Heart left ventricle (tissue), 16 donors: ENCODE data around the gene CACTIN. TPM values are rescaled to one million over a fixed set of nuclear protein-coding genes. Genes with fewer than 3 reads are reported as not detected.
"Not testable (repeated sequence)": the region's sequence is repeated elsewhere in the genome, so short reads cannot be mapped to it uniquely, and the experiment has no call there.

Source experiments
- ATAC-seq, 4 donors: fragments of 200-7000 bp; cut with Tn5 transposase; one replicate each; pipeline ENCODE4 v1.9.1; 2020 to 2022; ENCODE audit warnings: moderate library complexity in 4 of 4, mild to moderate bottlenecking in 3 of 4, moderate number of reproducible peaks in 1 of 4
- DNase-seq, 5 donors: peaks; one replicate each; pipeline ENCODE4 v3.0.0-alpha.2; 2020
- H3K27ac ChIP-seq, 12 donors: fragments of 200-600 bp; sonication (generic) in 4 of 12; one replicate each; pipeline versions ENCODE4 v1.5.0 to v1.8.0; 2016 to 2022; ENCODE audit warnings: mild to moderate bottlenecking in 2 of 12
- H3K27me3 ChIP-seq, 9 donors: fragments of 200-600 bp; sonication (generic) in 2 of 9; one replicate each; pipeline versions ENCODE4 v1.5.1 to v1.8.0; 2016 to 2022; ENCODE audit warnings: mild to moderate bottlenecking in 3 of 9
- H3K36me3 ChIP-seq, 9 donors: fragments of 200-600 bp; sonication (generic) in 2 of 9; one replicate each; pipeline versions ENCODE4 v1.5.0 to v1.8.0; 2018 to 2022; ENCODE audit warnings: mild to moderate bottlenecking in 2 of 9
- H3K4me1 ChIP-seq, 12 donors: fragments of 200-600 bp; sonication (generic) in 4 of 12; one replicate each; pipeline versions ENCODE4 v1.5.0 to v1.8.0; 2016 to 2022; ENCODE audit warnings: mild to moderate bottlenecking in 3 of 12
- H3K4me3 ChIP-seq, 12 donors: fragments of 200-600 bp; sonication (generic) in 4 of 12; one replicate each; pipeline versions ENCODE4 v1.5.0 to v1.8.0; 2017 to 2022; ENCODE audit warnings: mild to moderate bottlenecking in 9 of 12, moderate library complexity in 4 of 12
- H3K9me3 ChIP-seq, 12 donors: fragments of 200-600 bp; sonication (generic) in 4 of 12; one replicate each; pipeline versions ENCODE4 v1.5.0 to v1.8.0; 2016 to 2022; ENCODE audit warnings: mild to moderate bottlenecking in 1 of 12
- POLR2A ChIP-seq, 2 donors: fragments of 450-650 bp; IDR thresholded peaks; one replicate each; pipeline ENCODE4 v1.6.1; 2017; ENCODE audit warnings: antibody characterized with exemption in 2 of 2, mild to moderate bottlenecking in 2 of 2, moderate library complexity in 2 of 2
- WGBS, 4 donors: extraction: QIAGEN DNeasy Blood & Tissue Kit in 2 of 4; methylation state at CpG; one replicate each; pipeline versions ENCODE4 v1.1.5 to v1.1.7; 2013 to 2018; 5-methylcytosine and 5-hydroxymethylcytosine counted together
- intact Hi-C, 10 donors: fragments of 100-400 bp; cut with DNase I; formaldehyde crosslinking; loops; one replicate each; pipeline versions ENCODE4 v1.11.1 to v1.14.2; 2022
- polyA plus RNA-seq, 2 donors: library from polyadenylated mRNA; stranded (reverse); fragments of 200-250 nt; gene quantifications; one replicate each; pipeline ENCODE4 v1.2.3, GENCODE V29; 2013
- total RNA-seq, 9 donors: library from RNA; depleted of rRNA in 2 of 9; stranded (reverse); fragments of >200 nt in 2 of 9; fragmentation: NEBNext Ultra II Directional in 3 of 9; extraction: Animal tissue kit (Norgen Biotek cat#: 25700) in 3 of 9; gene quantifications; one replicate each; pipeline versions ENCODE4 v1.1.0 to v1.2.4, GENCODE V29; 2016 to 2023
- TF ChIP-seq, protein P1 (sequence below), 12 donors: fragments of 200-600 bp; sonication (generic) in 4 of 12; IDR thresholded peaks; one replicate each; pipeline versions ENCODE4 v1.5.0 to v1.8.0; 2018 to 2022; ENCODE audit warnings: antibody characterized with exemption in 12 of 12, mild to moderate bottlenecking in 5 of 12
- donor health status: ischemic (EF 13 %, LVEDD 7.1; RV severe dilation, severe dysfunction).
- donor health status: healthy with polysubstance abuse.
- donor health status: DM: no; HTN: yes; CAD: no.
- donor health status: DM: no; HTN: no; CAD: no.
- donor health status: ischemic (EF 25% LVEDD 6.9; RV normal size, moderate dysfunction).
- donor health status: ischemic (EF 25% LVEDD 5.7; RV mildly dilated, moderate dysfunction).
- donor health status: healthy.
- donor health status: DM: yes; HTN: yes; CAD: no.
- donor health status: ischemic (EF 35%, LVEDD 5.7; RV mildly dilated, moderate dysfunction).
- donor health status: nonischemic (EF 11% LVEDD 7.7; RV severe dilation, severe dysfunction).
- donor health status: DM: yes; HTN: yes; CAD: no.
- donor health status: PGD.
- donor health status: ischemic (EF 29% LVEDD 5.4; RV normal size, mild dysfunction).
- donor health status: nonischemic (EF 23%, LVEDD 6.1; RV moderate dilation, normal function).

Gene CACTIN
- total and polyA plus RNA-seq, 11 donors = 9.8 to 23.4 (median 14.1) TPM

DNA sequence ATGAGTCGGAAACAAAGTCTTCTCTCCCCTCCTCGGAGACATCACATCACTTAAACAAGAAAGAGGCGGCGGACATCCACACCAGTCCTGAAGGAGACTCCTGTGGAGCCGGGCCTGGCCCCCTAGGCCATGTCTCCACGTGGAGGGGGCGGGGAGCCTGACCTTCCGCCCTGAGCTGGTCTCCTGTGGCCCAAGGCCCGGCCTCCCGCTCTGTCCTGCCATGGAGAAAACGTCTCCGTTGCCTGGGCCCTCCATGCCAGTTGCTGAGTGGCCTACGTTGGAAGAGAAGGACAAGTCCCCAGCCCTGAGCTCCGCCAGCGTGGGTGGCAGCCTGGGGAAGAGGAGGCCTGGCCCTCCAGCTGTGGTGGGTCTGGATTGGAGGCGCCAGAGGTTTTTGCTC is 5.5 kb upstream of the CACTIN start:
- ATAC-seq (no peak), DNase-seq (no peak)
- TF ChIP-seq, protein P1, sequence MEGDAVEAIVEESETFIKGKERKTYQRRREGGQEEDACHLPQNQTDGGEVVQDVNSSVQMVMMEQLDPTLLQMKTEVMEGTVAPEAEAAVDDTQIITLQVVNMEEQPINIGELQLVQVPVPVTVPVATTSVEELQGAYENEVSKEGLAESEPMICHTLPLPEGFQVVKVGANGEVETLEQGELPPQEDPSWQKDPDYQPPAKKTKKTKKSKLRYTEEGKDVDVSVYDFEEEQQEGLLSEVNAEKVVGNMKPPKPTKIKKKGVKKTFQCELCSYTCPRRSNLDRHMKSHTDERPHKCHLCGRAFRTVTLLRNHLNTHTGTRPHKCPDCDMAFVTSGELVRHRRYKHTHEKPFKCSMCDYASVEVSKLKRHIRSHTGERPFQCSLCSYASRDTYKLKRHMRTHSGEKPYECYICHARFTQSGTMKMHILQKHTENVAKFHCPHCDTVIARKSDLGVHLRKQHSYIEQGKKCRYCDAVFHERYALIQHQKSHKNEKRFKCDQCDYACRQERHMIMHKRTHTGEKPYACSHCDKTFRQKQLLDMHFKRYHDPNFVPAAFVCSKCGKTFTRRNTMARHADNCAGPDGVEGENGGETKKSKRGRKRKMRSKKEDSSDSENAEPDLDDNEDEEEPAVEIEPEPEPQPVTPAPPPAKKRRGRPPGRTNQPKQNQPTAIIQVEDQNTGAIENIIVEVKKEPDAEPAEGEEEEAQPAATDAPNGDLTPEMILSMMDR (IDR thresholded peaks at IDR 0.05) = no peak
- no peak for TF ChIP-seq POLR2A (IDR thresholded peaks at IDR 0.05)
- H3K9me3 ChIP-seq = no peaks in the 10 kb centered on the region
- intact Hi-C loops = no loop called here
- H3K4me1 ChIP-seq = peaks cover 0 to 5% (median 3%) of the 10 kb centered on the region in 12 donors
- no peaks in the 10 kb centered on the region for H3K27me3 ChIP-seq
- no peak overlapping the region for H3K4me3 ChIP-seq
- no peak overlapping the region for H3K27ac ChIP-seq
- H3K36me3 ChIP-seq = peaks cover 0 to 46% (median 23%) of the 10 kb centered on the region in 9 donors
- 81 to 95% (median 83%) methylated on average over 4 to 16 of the region's 16 CpGs for WGBS, 4 donors

DNA sequence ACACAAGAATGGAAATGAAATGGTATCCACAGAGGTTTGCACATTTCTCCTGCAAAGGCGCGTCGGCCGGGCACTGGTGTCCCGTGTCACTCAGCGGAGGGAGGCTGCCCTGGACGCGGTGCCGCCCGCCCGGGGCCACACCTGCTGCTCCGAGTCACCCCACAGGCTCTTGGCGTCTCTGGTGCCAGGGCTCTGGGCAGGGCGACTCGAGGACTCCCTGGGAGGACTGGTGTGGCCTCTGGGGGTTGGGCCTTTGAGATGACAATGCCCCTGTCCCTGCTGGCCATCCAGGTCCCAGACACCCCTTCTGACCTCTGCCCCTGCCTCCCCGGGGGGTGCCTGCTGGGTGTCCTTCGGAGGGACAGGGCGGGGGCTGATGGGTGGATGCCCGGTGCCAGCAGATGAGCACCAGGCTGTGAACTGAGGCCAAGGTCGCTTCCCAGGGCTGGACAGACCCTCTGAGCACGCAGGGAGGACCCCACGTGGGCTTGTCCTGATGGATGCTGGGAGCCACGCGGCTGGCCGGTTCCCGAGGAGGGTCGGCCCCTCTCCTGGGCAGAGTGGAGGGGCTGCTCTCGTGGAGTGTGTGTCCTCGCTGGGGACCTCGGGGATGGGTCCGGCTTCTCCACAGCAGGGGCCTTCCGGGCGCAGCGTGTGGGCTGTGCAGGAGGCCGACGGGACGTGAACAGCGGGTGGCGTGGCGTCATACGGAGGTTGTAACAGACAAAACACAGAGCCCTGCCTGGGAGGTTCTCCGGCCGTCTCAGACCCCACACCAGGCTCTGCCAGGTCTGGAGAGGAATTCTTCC is 4.7 kb upstream of the CACTIN start:
- TF ChIP-seq, protein P1 (IDR thresholded peaks at IDR 0.05) = no peak
- Histone ChIP-seq H3K9me3 (no peaks in the 10 kb centered on the region), H3K36me3 (peaks cover 0 to 38% (median 16%) of the 10 kb centered on the region in 9 donors), H3K27me3 (no peaks in the 10 kb centered on the region), H3K4me3 (no peak overlapping the region), H3K27ac (no peak overlapping the region), H3K4me1 (peaks cover 0 to 6% (median 3%) of the 10 kb centered on the region in 12 donors)
- no peak for DNase-seq
- intact Hi-C loops = no loop called here
- WGBS, 4 donors = 90 to 94% (median 92%) methylated on average over 26 to 43 of the region's 43 CpGs
- no peak for ATAC-seq

DNA sequence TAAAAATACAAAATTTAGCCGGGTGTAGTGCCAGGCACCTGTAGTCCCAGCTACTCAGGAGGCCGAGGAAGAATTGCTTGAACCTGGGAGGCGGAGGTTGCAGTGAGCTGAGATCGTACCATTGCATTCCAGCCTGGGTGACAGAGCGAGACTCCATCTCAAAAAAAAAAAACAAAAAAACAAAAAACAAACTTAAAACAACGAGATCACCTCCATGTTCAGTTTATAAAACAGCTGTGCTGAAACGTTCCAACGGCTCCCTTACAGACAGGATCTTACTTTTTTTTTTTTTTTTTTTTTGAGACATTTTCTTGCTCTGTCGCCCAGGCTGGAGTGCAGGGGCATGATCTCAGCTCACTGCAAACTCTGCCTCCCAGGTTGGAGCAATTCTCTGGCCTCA is 2.2 kb upstream of the CACTIN start:
- DNase-seq, H3K27me3 ChIP-seq, H3K27ac ChIP-seq, H3K4me3 ChIP-seq, ATAC-seq, intact Hi-C loops, H3K9me3 ChIP-seq: not testable (repeated sequence)
- peaks cover 0 to 30% (median 19%) of the 10 kb centered on the region in 9 donors for H3K36me3 ChIP-seq
- peaks cover 0 to 28% (median 19%) of the 10 kb centered on the region in 12 donors for H3K4me1 ChIP-seq
- WGBS, 4 donors = 72 to 81% (median 74%) methylated on average over 9 of the region's 9 CpGs

DNA sequence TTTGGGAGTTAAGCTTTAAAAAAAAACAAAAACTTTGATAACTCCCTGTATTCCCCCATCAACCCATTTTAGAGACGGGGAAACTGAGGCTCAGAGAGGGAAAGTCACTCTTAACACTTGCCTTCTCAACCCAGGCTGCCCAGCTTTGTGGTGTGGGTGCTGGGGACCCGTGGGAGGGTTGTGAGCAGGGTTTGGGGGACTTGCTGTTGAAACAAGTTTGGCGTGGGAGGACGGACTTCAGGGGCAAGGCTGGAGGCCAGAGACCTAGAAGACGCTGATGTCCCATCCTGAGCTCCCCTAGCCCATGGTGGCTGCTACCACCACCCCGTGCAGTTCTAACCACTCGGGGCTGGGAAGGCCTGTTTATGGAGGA is 747 bp upstream of the CACTIN start:
- no peak for ATAC-seq
- Histone ChIP-seq H3K4me3 (peak overlapping the region in 9 of 12 donors; percentile 16 to 100 (median 88)), H3K27me3 (no peaks in the 10 kb centered on the region), H3K36me3 (peaks cover 0 to 31% (median 13%) of the 10 kb centered on the region in 9 donors), H3K9me3 (no peaks in the 10 kb centered on the region), H3K27ac (peak overlapping the region in 10 of 12 donors; percentile 85 to 100 (median 94)), H3K4me1 (peaks cover 0 to 28% (median 19%) of the 10 kb centered on the region in 12 donors)
- 58 to 64% (median 62%) methylated on average over 7 of the region's 7 CpGs for WGBS, 4 donors
- intact Hi-C loops = loop anchor here in 1 of 10 donors (2.0 kb wide), 1 partner anchor 55 kb away; the partner anchor contains the start of gene HMG20B
- DNase-seq = no peak
- TF ChIP-seq POLR2A (IDR thresholded peaks at IDR 0.05) = no peak
- TF ChIP-seq, protein P1 (IDR thresholded peaks at IDR 0.05) = no peak
